ENCODE results near the gene ASB8.

The ASB8 gene

DNA sequence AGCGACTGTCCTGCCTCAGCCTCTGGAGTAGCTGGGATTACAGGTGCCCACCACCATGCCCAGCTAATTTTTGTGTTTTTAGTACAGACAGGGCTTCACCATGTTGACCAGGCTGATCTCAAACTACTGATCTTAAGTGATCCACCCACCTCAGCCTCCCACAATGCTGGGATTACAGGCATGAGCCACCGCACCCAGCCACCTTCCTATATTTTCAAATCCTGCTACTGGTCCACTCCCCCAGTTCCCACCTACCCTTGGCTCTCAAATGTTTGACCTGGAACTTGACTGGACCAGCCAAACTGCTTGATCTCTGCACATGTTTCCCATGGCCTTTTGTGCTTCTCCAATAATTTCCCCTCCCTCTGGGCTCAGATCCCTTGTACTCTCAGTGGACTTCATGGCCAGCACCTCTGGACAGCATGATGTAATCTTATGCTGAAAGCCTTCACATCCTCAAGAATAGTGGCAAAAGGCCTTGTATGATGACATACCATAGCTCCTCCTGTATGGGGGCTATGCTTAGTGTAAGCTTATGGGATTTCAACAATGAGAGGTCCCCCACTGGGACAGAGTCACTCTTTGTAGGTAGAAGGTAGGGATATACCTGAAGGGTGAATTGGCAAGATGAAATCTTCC lies 23.7 kb upstream of the ASB8 start:
- ChIA-PET POLR2A (no interaction called here), CTCF (interaction anchor here (0.9 kb wide), 1 partner anchor 9 kb away, joined by 4 read pairs; no protein-coding TSS in a partner anchor)
- no peak for DNase-seq (ENCODE audit: extremely low spot score)
- TF ChIP-seq ARNT (IDR thresholded peaks at IDR 0.05): no peak
- no peak for TF ChIP-seq CTBP1 (IDR thresholded peaks at IDR 0.05; ENCODE audit: borderline replicate concordance)
- no peak for TF ChIP-seq BHLHE40 (IDR thresholded peaks at IDR 0.05; ENCODE audit: borderline replicate concordance)
- no peak for TF ChIP-seq ELF4 (IDR thresholded peaks at IDR 0.05)
- TF ChIP-seq SP1 (IDR thresholded peaks at IDR 0.05): no peak
- no peak for TF ChIP-seq ZNF384 (IDR thresholded peaks at IDR 0.05)
- TF ChIP-seq LEF1 (IDR thresholded peaks at IDR 0.05; ENCODE audit: borderline replicate concordance): no peak
- no peak for TF ChIP-seq FOXA1 (IDR thresholded peaks at IDR 0.05)

DNA sequence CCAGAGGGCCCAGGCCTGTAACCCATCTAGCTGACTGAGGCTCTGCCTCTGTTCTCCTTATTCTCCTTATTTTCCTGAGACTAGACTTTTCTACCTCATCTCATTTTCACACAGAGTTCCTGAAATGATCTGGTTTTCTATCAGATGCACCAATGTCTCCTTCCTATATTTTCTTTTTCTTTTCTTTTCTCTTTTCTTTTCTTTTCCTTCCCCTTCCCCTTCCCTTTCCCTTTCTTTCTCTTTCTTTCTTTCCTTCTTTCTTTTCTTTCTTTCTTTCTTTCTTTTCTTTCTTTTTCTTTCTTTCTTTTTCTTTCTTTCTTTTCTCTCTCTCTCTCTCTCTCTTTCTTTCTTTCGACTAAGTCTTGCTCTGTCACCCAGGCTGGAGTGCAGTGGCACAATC lies 23.1 kb upstream of the ASB8 start:
- CTCF ChIA-PET: interaction anchor here (1.2 kb wide), 1 partner anchor 9 kb away, joined by 5 read pairs; no protein-coding TSS in a partner anchor
- POLR2A ChIA-PET: interaction anchor here (1.9 kb wide), 1 partner anchor 23 kb away, joined by 5 read pairs; the partner anchor contains the start of gene ASB8
- DNase-seq (ENCODE audit: extremely low spot score): no peak

DNA sequence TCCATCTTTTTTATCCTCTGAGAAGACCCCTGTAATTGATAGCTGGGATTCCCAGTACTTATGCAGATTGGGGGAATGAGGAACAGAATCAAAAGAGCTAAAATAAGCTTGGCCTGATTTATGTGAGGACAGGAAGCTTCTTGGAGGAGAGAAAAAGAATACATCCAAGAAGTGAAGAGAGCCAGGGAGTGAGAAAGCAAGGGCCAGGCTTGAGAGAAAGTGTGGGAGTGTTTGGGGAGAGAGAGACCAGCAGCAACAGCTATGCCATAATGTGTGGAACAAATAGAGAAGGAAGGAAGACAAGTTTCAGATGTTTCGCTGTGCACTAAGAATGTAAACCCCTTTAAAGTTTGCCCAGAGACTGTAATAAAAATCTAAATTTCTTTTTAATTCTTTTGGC lies 22.2 kb upstream of the ASB8 start:
- no peak for DNase-seq (ENCODE audit: extremely low spot score)
- POLR2A ChIA-PET: interaction anchor here (1.9 kb wide), 1 partner anchor 22 kb away, joined by 5 read pairs; the partner anchor contains the start of gene ASB8
- TF ChIP-seq FOXK2 (IDR thresholded peaks at IDR 0.05) (no peak), NFRKB (IDR thresholded peaks at IDR 0.05) (no peak), FOXA1 (IDR thresholded peaks at IDR 0.05) (no peak), TARDBP (IDR thresholded peaks at IDR 0.05) (no peak), SUZ12 (IDR thresholded peaks at IDR 0.05) (no peak), SP1 (IDR thresholded peaks at IDR 0.05) (no peak), CTBP1 (IDR thresholded peaks at IDR 0.05; ENCODE audit: borderline replicate concordance) (no peak), ELF4 (IDR thresholded peaks at IDR 0.05) (no peak), BHLHE40 (IDR thresholded peaks at IDR 0.05; ENCODE audit: borderline replicate concordance) (no peak), L3MBTL2 (conservative IDR thresholded peaks at IDR 0.05) (no peak), ARNT (IDR thresholded peaks at IDR 0.05) (no peak), HDGF (IDR thresholded peaks at IDR 0.05; ENCODE audit: borderline replicate concordance) (no peak), FOXM1 (IDR thresholded peaks at IDR 0.05; ENCODE audit: borderline replicate concordance) (no peak), LEF1 (IDR thresholded peaks at IDR 0.05; ENCODE audit: borderline replicate concordance) (no peak), ZNF384 (IDR thresholded peaks at IDR 0.05) (no peak)
- TF ChIP-seq, protein P1, sequence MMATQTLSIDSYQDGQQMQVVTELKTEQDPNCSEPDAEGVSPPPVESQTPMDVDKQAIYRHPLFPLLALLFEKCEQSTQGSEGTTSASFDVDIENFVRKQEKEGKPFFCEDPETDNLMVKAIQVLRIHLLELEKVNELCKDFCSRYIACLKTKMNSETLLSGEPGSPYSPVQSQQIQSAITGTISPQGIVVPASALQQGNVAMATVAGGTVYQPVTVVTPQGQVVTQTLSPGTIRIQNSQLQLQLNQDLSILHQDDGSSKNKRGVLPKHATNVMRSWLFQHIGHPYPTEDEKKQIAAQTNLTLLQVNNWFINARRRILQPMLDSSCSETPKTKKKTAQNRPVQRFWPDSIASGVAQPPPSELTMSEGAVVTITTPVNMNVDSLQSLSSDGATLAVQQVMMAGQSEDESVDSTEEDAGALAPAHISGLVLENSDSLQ (IDR thresholded peaks at IDR 0.05): no peak
- CTCF ChIA-PET: interaction anchor here (1.2 kb wide), 1 partner anchor 10 kb away, joined by 5 read pairs; no protein-coding TSS in a partner anchor

More for the DNA sequence above, 23.1 kb upstream of the ASB8 start:
- TF ChIP-seq FOXM1 (IDR thresholded peaks at IDR 0.05; ENCODE audit: borderline replicate concordance) (no peak), HDGF (IDR thresholded peaks at IDR 0.05; ENCODE audit: borderline replicate concordance) (no peak), FOXK2 (IDR thresholded peaks at IDR 0.05) (no peak)
- TF ChIP-seq, protein P1 (IDR thresholded peaks at IDR 0.05): no peak

DNA sequence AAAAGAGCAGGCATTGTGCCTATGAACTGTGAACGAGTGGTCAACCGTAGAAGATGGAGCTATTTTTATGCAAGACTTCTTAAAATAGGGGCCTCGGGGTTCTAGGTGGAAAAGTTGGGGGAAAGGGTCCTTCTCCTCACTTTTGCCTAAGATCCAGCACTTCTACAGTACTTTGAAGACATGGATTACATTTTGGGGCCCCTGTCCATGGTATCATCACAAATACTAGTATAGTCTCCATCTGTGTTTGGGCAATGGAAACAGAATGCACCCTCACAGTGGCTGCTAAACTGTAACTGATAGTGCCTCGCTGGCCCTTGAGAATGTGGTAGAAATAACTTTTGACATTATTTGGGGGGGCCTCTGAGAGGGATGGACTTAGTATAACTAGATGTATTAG lies 20.7 kb upstream of the ASB8 start:
- ChIA-PET CTCF (interaction anchor here (1.2 kb wide), 1 partner anchor 15 kb away, joined by 3 read pairs; no protein-coding TSS in a partner anchor), POLR2A (interaction anchor here (0.7 kb wide), 1 partner anchor 11 kb away, joined by 3 read pairs; no protein-coding TSS in a partner anchor)
- no peak for DNase-seq (ENCODE audit: extremely low spot score)
- no peak for TF ChIP-seq ARNT (IDR thresholded peaks at IDR 0.05)
- no peak for TF ChIP-seq SUZ12 (IDR thresholded peaks at IDR 0.05)
- no peak for TF ChIP-seq TARDBP (IDR thresholded peaks at IDR 0.05)
- TF ChIP-seq NFRKB (IDR thresholded peaks at IDR 0.05): no peak
- no peak for TF ChIP-seq FOXM1 (IDR thresholded peaks at IDR 0.05; ENCODE audit: borderline replicate concordance)

DNA sequence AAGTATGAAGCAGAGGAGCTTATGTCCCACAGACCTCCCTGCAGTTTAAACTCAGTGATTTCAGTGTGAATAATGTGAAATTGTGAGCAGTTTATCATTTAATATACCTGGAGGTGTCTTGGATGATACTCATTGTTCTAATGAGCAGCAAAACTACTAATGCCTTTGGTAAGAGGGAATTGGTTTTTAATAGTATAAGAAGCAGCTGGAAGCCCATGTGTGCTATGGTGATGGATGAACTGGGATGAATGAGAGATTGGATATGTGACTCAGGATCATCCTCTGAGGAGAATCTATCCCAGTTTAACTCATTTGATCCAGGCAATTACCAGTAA lies 19.1 kb upstream of the ASB8 start:
- POLR2A ChIA-PET: interaction anchor here (1.6 kb wide), 1 partner anchor 23 kb away, joined by 5 read pairs; no protein-coding TSS in a partner anchor
- no peak for DNase-seq (ENCODE audit: extremely low spot score)

More for the DNA sequence above, 19.1 kb upstream of the ASB8 start:
- CTCF ChIA-PET: interaction anchor here (0.6 to 1.4 kb wide), 3 partner anchors 10 to 23 kb away, joined by 3 to 6 read pairs (median 3); no protein-coding TSS in a partner anchor
- no peak for TF ChIP-seq ARNT (IDR thresholded peaks at IDR 0.05)
- TF ChIP-seq SP1 (IDR thresholded peaks at IDR 0.05): no peak
- TF ChIP-seq NFRKB (IDR thresholded peaks at IDR 0.05): no peak
- no peak for TF ChIP-seq L3MBTL2 (conservative IDR thresholded peaks at IDR 0.05)
- no peak for TF ChIP-seq TARDBP (IDR thresholded peaks at IDR 0.05)
- TF ChIP-seq FOXK2 (IDR thresholded peaks at IDR 0.05): no peak
- TF ChIP-seq, protein P1 (IDR thresholded peaks at IDR 0.05): no peak
- no peak for TF ChIP-seq BHLHE40 (IDR thresholded peaks at IDR 0.05; ENCODE audit: borderline replicate concordance)
- no peak for TF ChIP-seq FOXM1 (IDR thresholded peaks at IDR 0.05; ENCODE audit: borderline replicate concordance)
- no peak for TF ChIP-seq LEF1 (IDR thresholded peaks at IDR 0.05; ENCODE audit: borderline replicate concordance)
- no peak for TF ChIP-seq ZNF384 (IDR thresholded peaks at IDR 0.05)
- TF ChIP-seq CTBP1 (IDR thresholded peaks at IDR 0.05; ENCODE audit: borderline replicate concordance): no peak
- TF ChIP-seq FOXA1 (IDR thresholded peaks at IDR 0.05): no peak
- no peak for TF ChIP-seq HDGF (IDR thresholded peaks at IDR 0.05; ENCODE audit: borderline replicate concordance)
- no peak for TF ChIP-seq ELF4 (IDR thresholded peaks at IDR 0.05)
- TF ChIP-seq SUZ12 (IDR thresholded peaks at IDR 0.05): no peak
